Posterior cingulate gyrus (tissue), 11 donors: ENCODE data around the gene CCDC127.

Experiments
- DNase-seq, 10 donors: peaks; one replicate each; pipeline versions ENCODE4 v3.0.0 to v3.0.0-alpha.2; 2020 to 2021; ENCODE audit warnings: mixed read lengths in 3 of 10
- intact Hi-C: fragments of 100-400 bp; cut with DNase I; formaldehyde crosslinking; loops from one replicate; pipeline ENCODE4 v1.15.1; 2023

Gene CCDC127

DNA sequence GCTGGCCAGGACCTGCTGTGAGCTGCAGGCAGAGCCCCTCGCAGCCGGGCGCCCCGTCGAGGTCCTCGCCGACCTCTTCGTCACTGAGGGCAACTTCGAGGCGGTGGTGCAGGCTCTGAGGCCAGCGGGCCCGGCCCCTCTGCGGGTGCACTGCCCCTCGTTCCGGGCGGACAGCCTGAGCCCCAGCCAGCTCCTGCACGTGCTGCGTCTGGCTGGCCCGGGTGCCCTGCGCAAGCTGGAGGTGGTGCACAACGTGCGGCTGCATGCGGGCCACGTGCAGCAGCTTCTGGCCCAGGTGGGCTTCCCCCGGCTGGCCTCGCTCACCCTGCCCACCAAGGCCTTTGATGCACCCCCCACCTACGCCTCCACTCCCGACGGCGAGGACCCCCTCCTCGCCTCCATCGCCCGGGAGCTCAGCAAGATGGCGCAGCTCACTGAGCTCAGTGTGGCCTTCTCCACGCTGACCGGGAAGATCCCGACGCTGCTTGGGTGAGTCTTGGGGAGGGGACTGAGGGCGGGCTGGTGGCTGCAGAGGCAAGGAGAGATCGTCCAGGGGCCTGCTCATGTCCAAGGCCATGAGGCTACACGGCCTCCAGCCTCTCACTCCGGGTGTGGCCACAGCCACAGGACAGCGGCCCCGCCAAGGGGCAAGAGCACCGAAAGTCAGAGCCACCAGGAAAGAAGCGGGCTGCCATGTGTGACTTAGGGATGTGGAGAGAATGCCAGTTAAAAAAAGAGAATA, 25.8 kb downstream of the CCDC127 start:
- peak in 1 of 10 donors; percentile 83 for DNase-seq
- intact Hi-C loops = no loop called here

DNA sequence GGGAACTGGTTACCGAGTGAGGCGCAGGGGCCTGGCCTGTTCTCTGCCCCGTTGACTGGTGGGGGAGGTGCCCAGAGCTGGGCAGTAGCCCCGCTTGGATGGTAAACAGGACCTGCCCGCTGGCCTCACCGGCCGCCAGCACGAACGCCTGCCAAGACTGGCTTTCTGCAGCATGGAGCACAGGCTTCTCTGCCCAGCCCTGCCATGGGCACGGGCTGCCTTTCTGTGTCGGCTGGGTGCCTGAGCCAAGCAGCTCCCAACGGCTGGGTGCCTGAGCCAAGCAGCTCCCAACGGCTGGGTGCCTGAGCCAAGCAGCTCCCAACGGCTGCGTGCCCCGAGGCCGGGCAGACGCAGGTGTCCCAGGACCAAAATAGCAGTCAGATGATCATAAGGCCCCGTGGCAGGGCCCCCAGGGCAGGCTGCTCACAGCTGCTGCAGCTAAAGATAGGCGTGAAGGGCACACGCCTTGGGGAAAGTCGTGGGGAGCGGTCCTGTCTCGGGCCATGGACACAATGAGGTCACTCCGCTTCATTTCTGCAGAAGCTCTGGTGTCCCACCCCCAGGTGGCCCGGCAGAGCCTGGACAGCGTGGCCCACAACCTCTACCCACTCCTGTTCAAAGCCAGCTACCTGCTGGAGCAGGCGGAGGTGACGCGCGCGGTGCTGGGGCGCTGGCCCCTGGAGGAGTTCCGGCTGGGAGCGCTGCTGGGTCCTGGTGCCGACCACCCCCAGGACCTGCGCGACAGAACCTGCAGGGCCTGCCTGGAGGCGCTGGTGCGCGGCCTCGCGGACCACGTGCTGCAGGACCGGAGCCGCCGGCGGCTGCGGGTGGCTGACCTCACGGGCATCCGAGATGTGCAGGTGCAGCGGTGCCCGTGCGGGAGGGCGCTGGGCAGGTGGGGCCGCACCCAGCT, 26.7 kb downstream of the CCDC127 start, which contains the start of gene LRRC14B:
LRRC14B (plus strand) TSS at position 460 of the 913 bp plus-strand sequence; CDS start at position 504, 44 bp downstream.
- peak in 9 of 10 donors; percentile 32 to 95 (median 56) for DNase-seq
- intact Hi-C loops = no loop called here

DNA sequence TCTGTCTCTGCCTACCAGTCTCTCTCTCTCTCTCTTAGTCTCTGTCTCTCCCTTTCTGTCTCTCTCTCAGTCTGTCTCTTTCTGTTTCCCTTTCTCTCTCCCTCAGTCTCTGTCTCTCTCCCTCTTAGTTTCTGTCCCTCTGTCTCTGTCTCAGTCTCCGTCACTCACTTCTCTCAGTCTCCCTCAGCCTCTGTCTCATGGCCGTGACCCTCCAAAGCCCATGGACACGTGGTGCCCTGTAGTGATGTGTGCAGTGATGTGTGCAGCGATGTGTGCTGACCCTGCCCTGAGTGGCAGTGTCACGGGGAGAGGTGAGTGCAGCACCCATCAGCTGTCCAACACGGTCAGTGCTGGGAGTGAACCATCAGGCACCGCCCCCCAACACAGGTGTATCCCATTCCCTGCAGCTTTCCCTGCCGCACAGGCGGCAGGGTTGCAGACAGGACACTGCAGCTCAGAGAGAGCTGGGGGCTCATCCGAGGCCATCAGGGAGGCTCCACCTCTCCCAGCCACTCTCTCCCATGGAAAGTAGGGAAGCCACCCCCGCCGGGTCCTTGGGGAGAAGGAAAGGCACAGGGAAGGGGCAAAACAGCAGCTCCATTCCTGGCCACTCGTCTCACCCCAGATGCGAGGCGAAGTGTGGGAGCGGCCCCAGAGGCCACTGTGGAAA, 27.5 kb downstream of the CCDC127 start:
- intact Hi-C loops = no loop called here
- DNase-seq = no peak

DNA sequence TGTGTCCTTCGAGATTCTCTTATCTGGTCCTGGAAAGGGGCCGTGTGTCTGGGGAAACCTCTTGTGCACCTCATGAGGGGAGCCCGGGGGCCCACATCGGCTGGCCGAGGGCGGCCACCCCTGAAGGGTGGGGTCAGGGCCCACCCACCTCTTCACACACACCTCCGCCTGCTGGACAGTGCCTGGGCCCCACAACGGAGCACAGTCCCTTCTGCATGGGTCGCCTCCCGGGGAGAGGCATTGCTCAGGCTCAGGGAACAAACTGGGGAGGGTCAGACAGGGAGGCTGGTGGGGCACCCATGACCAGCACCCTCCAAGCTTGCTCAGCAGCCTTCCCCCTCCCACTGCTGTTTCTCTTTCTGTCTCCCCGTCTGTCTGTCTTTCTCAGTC, 28.0 kb downstream of the CCDC127 start:
- intact Hi-C loops = no loop called here
- peak in 2 of 10 donors; percentile 60 to 75 for DNase-seq

DNA sequence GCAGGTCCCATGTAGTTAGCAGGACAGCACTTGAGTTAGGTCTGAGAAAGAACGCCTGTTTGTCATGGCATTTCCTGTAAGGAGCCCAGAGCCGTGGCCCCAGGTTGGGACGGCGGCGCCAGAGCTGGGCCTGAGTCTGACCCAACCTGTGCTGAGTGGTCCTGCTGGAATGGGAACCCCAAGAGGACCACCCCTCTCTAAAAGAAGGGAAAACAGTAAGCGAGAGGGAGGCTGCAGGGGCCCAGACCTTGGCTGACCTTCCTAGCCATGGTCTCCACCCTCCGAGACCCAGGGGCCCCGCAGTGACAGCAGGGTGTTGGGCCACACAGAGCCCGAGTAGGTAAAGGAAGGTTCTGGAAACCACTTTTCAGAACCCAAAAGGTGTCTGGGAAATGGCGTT, 28.5 kb downstream of the CCDC127 start:
- intact Hi-C loops = no loop called here
- peak in 2 of 10 donors; percentile 49 to 70 for DNase-seq

DNA sequence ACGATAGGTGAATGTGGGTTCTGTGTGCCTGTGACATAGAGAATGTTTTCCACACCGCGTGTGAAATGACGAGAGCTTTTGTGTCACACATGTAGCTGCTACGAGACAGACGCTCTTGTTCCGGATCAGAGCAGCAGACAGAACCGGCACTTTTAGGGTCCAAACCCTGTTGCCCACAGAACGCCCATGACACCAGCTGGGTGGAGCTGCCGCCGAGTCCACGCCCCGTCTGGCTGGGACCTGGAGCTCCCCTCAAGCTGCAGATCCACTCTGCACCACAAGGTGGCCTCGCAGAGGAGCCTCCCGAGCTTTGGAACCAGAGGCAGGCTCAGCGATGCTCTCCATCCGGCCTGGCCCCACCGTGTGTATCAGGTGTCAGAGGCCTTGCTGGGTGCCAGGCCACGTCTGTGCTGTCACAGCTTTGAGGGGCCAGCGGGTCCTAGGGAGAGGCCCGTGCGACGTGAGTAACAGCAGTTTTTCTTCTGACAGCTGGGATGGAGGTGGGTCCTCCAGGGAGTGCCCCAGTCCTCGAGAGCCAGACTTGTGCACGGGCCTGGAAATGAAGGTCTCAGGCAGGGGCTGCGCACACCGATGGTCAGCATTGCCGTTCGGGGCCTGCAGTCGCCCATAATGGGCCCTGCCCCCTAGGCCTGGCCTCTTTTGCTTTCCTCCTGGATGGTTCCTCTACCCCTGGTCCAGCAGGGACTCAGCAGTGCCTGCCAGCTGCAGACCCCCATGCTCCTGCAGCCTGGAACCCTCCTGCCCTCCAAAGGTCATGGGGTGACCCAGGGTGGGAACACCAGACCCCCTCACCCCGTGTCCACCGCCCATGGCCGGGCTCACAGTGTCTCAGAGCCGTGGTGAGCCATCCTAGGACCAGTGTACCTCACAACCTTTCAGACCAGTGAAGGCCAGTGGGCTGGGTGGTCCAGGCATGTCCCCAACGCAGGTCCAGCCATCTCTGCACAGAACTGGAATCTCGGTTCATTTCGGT, 29.2 kb downstream of the CCDC127 start:
- intact Hi-C loops = no loop called here
- peak; percentile 67 to 97 (median 84) for DNase-seq

DNA sequence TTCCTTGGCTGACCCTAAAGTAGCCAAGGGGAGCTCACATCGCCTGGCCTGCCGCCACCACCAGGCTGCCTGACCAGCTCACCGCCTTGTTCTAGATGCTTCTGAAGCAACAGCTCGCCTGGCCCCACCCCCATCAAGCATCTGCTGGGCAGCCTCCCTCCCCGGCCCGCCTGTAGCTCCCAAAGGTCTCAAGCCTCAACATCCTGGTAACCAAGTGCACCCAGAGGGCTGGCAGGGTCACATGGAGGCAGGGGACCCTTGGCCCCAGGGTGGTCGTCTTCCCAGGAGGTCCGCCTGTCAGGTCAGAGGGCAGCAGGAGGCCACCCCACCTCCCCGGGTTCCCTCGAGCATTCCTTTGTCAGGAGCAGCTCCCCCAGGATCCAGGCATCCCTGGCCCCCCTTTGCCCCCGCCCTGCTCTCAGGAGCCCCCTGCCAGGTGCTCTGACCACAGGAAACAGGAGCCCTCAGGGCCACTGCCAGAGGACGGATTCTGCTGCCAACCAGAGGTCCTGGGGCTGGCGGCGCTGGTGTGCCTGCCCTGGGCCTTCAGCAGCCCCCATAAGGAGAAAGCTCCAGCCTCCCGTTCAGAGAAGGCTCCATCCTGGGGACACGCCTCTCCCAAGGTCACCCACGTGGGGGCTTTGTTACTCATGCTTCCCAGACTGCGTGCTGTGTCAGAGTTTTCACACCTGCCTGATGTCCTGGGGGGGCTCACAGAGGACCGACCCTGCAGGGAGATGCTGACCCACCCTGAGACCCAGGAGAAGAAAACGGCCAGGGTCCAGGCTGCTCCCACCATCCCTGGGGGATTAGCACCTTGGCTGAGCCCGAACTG, 30.1 kb downstream of the CCDC127 start:
- intact Hi-C loops = no loop called here
- DNase-seq = peak in 3 of 10 donors; percentile 64 to 77 (median 76)

DNA sequence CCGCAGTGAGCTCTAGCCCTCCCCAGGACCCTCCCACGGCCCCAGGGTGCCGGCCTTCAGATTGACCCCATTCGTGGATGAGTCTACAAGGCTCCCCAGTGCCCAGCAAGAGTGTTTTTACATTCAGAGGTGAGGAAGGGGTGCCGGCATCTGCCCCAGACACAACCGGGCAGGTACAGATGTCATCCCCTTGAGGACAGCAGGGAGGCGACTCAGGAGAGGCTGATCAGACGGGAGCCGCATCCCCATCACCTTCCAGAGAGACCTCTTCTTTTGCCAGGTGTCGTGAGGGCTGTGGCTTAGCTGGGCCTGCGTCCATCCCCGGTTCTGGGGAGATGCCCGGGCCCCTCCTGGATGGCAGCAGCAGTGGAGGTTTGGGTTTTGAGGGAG, 30.9 kb downstream of the CCDC127 start:
- intact Hi-C loops = no loop called here
- peak in 1 of 10 donors; percentile 72 for DNase-seq

DNA sequence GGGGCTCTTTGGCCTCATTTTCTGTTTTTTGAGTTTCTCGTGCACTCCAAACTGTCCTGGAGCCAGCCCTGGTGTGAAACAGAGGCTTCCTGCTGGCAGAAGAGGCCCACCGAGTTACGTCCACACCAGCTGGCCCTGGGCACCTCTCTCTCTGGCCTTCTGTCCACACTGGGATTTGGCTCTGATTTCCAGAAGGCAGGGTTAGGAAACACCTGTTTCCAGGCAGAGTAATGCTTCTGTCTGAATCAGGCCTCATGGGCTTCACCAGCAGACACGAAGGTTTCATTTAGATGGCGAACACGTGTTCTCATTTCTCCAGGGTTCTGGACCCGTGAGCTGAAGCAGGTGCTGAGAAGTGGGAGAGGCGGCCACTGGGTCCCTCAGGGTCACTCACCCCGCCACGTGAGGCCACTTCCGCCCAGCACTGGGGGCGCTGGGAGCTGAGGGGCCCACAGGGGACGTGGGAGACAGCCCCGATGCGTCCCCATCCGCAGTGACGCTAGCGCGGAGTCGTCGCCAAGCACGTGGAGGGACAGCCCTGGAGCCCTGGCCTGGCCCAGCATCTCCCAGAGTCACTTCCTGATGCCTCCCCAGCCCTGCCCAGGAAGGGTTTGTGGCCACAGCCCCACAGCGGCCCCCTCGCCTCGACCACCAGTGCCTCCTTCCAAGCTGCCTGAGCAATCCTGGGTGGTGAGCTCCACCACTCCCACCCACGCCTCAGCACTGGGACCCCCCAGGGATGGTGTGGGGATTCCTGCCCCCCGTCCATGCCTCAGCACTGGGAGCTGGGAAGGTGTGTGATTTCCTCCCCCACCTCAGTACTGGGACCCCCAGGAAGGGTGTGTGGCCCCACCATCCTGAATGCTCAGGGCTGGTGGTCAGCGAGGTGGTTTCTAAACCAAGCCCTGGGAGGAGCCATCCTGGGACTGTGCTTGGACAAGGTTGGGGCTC, 31.6 kb downstream of the CCDC127 start:
- intact Hi-C loops = no loop called here
- peak in 3 of 10 donors; percentile 61 to 77 (median 71) for DNase-seq

- peak in 3 of 10 donors; percentile 60 to 64 (median 62) for DNase-seq
- intact Hi-C loops = no loop called here
Observed at GRCh38 chr5:185095-186070, 32.6 kb downstream of the CCDC127 start.

DNA sequence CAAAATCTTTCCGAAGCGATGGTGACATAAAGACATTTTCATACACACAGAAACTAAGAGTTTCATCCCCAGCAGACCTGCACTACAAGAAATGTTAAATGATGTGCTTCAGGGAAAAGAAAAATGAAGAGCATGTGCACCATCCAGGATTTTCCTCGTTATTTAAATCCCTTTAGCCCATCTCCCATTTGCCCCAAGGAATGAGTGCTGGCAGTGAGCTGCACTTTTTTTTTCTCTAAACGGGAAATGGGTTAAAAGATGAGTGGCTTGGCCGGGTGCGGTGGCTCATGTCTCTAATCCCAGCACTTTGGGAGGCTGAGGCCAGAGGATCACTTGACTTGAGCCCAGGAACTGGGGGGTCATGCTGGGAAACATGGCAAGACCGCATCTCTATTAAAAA, 33.5 kb downstream of the CCDC127 start:
- intact Hi-C loops = no loop called here
- no peak for DNase-seq

GRCh38 chr5:182126-182525, 35.8 kb downstream of the CCDC127 start:
- intact Hi-C loops = no loop called here

DNA sequence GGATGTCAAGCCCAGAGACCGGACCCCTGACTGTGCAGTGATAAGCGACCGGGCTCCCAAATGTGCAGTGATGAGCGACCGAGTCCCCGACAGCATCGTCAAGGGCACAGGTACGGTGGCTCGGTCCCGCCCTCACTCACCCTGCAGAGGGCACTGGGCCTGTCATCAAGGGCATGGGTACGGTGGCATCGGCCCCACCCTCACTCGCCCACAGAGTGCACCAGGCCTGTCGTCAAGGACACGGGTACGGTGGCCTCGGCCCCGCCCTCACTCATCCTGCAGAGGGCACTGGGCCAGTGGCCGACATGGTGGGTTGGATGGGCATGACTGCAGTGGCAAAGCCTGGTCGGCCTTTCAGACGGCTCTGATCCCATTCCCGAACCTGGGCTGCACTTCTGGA, 36.4 kb downstream of the CCDC127 start:
- intact Hi-C loops = no loop called here
- DNase-seq = peak in 3 of 10 donors; percentile 49 to 67 (median 60)

More at GRCh38 chr5:182126-182525, 35.8 kb downstream of the CCDC127 start:
- DNase-seq = peak in 3 of 10 donors; percentile 57 to 69 (median 59)

DNA sequence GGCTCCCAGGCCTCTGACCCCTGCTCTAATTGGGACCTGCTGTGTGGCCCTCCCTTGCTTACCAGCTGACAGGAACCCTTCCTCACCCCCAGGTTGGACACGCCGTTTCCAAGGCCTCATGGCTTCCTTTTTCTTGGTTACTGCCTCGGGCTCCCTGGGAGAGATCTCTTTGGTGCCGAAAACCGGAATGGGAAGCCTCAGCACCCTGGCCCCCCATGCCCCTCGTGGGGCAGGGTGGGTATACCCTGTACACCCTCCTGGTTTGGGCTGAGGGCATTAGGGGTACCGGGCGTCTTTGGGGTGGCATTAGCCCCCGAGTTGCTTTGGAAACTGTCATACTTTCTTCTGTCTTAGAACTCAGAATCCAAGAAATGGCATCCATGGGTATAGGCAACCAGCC, 36.8 kb downstream of the CCDC127 start:
- DNase-seq = peak in 3 of 10 donors; percentile 12 to 57 (median 45)
- intact Hi-C loops = no loop called here

DNA sequence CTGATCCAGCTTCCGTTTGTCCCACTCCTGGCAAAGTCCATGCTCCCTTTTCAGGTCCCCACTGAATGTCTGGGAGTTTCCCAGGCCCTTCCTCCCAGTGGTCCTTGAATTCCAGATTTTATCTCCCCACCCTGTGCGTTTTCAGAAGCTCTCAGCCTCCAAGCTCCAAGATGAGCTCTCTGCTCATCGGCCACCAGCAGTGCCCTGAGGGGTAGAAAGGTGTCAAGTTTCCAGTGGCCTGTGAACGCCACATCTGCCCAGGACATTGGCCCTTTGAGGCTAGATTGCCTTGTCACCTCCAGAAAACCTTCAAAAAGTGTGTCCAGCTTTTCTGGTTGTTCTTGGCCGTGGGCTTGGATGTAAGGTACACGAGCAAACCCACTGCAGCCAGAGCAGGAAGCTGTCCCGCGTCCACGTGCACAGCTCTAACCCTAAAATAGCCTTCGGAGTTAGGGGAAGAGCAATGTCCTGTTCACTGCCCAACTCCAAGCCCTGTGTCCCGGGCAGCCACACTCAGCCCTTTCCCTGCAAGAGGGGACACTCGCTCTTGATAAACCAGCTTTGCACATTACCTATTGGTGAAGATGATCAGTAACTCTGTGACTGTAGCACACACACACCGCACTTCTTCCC, 37.6 kb downstream of the CCDC127 start:
- peak in 2 of 10 donors; percentile 41 to 55 for DNase-seq
- intact Hi-C loops = no loop called here

- intact Hi-C loops = no loop called here
- DNase-seq = peak in 2 of 10 donors; percentile 29 to 37
Observed at GRCh38 chr5:179401-179800, 38.6 kb downstream of the CCDC127 start.
